ENCODE results near the gene PCDHGC4.

DNA sequence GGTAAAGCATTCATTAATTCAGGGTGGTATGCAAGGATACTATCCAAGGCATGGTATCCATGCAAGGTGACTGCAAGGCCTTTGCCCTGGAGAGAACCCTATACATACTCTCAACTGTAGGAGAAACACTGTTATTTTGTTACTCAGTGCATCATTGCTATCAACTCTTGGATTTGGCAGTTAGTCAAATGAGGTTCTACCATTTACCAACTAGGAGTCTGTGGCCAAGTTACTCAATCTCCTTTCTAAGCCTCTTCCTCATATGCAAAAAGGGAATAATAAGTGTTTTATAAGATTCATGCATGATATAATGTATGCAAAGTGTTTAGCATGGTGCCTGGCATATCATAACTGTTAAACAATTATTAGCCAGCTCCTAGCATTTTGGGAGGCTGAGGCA lies 5.1 kb upstream of the PCDHGC4 start:
- TF ChIP-seq, protein P1, sequence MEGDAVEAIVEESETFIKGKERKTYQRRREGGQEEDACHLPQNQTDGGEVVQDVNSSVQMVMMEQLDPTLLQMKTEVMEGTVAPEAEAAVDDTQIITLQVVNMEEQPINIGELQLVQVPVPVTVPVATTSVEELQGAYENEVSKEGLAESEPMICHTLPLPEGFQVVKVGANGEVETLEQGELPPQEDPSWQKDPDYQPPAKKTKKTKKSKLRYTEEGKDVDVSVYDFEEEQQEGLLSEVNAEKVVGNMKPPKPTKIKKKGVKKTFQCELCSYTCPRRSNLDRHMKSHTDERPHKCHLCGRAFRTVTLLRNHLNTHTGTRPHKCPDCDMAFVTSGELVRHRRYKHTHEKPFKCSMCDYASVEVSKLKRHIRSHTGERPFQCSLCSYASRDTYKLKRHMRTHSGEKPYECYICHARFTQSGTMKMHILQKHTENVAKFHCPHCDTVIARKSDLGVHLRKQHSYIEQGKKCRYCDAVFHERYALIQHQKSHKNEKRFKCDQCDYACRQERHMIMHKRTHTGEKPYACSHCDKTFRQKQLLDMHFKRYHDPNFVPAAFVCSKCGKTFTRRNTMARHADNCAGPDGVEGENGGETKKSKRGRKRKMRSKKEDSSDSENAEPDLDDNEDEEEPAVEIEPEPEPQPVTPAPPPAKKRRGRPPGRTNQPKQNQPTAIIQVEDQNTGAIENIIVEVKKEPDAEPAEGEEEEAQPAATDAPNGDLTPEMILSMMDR (IDR thresholded peaks at IDR 0.05), result no peak
- no peak for TF ChIP-seq POLR2AphosphoS5 (IDR thresholded peaks at IDR 0.05)

Measured in upper lobe of left lung (tissue), 4 donors.